DND-41 (cell line): ENCODE results near the gene SLC8A3.
A peak's percentile ranks its signal among the peaks of the same experiment; 100 is the strongest.

Experiments
- ATAC-seq: fragments of 200-7000 bp; cut with Tn5 transposase; 3 replicates; pipeline ENCODE4 v1.9.1; 2021; ENCODE audit warnings: low read depth; ENCODE audit not compliant: insufficient read depth
- DNase-seq: peaks from one replicate; pipeline ENCODE4 v3.0.0-alpha.2; 2020
- H2AFZ ChIP-seq: 2 replicates; pipeline ENCODE4 v1.6.0; 2012; ENCODE audit warnings: low read depth, low read length
- H3K27ac ChIP-seq: 2 replicates; pipeline ENCODE4 v1.5.1; 2012; ENCODE audit warnings: low read length, inconsistent platforms
- H3K27me3 ChIP-seq: fragments of 200-600 bp; sonication (generic); 2 replicates; pipeline ENCODE4 v1.6.0; 2012; ENCODE audit warnings: low read length, mild to moderate bottlenecking, inconsistent platforms; ENCODE audit not compliant: insufficient read depth, poor library complexity
- H3K36me3 ChIP-seq: 2 replicates; pipeline ENCODE4 v1.5.1; 2012; ENCODE audit warnings: low read length, inconsistent platforms; ENCODE audit not compliant: insufficient read depth
- H3K4me1 ChIP-seq: 2 replicates; pipeline ENCODE4 v1.5.1; 2012; ENCODE audit warnings: mild to moderate bottlenecking, low read length; ENCODE audit not compliant: insufficient read depth
- H3K4me2 ChIP-seq: 2 replicates; pipeline ENCODE4 v1.6.0; 2012; ENCODE audit warnings: mild to moderate bottlenecking, moderate library complexity, low read length, inconsistent platforms; ENCODE audit not compliant: insufficient read depth
- H3K4me3 ChIP-seq, 2 experiments: fragments of 200-600 bp in 1 of 2; shearing (Covaris generic) in 1 of 2; 2 replicates each; pipeline ENCODE4 v1.5.1; 2012 to 2016; ENCODE audit warnings: inconsistent platforms in 2 of 2, low read length in 2 of 2, mild to moderate bottlenecking in 2 of 2, low read depth in 1 of 2, moderate library complexity in 1 of 2
- H3K79me2 ChIP-seq: 2 replicates; pipeline ENCODE4 v1.6.0; 2012; ENCODE audit warnings: low read length, inconsistent platforms; ENCODE audit not compliant: insufficient read depth
- H3K9ac ChIP-seq: 2 replicates; pipeline ENCODE4 v1.6.0; 2012; ENCODE audit warnings: low read depth, mild to moderate bottlenecking, inconsistent platforms, low read length, moderate library complexity
- H3K9me3 ChIP-seq: 2 replicates; pipeline ENCODE4 v1.5.1; 2012; ENCODE audit warnings: low read length, moderate library complexity, mild to moderate bottlenecking, inconsistent platforms; ENCODE audit not compliant: insufficient read depth, severe bottlenecking
- H4K20me1 ChIP-seq: 2 replicates; pipeline ENCODE4 v1.6.0; 2012; ENCODE audit warnings: low read length; ENCODE audit not compliant: insufficient read depth
- CTCF ChIP-seq: IDR thresholded peaks from 2 replicates; pipeline ENCODE4 v1.5.1; 2012; ENCODE audit warnings: borderline replicate concordance, low read length, moderate library complexity, mild to moderate bottlenecking; ENCODE audit not compliant: poor library complexity, severe bottlenecking; ENCODE audit errors: extremely low read depth
- EZH2 ChIP-seq: IDR thresholded peaks from 3 replicates; pipeline ENCODE4 v1.6.1; 2012; ENCODE audit warnings: borderline replicate concordance, low read depth, mild to moderate bottlenecking, moderate library complexity, low read length, inconsistent platforms; ENCODE audit not compliant: severe bottlenecking

Gene SLC8A3

DNA sequence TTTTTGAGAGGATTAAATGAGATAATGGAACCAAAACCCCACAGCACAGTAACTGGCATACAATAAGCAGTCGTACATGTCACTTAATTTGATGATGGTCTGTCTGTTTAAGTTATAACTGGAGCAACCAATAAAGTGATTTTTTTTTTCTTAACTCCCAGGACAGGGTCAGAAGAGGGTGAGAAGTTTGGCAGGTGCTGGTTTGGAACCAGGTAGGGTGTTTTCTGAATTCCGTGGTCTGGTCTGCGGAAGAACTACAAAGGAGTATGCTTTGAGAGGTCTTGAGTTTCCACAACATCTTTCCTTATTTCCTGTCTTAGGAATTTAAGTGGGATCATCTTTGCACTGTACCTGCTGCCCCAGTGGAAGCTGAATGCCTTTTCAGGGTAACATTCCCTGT is 111.7 kb downstream of the SLC8A3 start:
- no peak overlapping the region for H2AFZ ChIP-seq

GRCh38 chr14:70073924-70074566 is 114.7 kb downstream of the SLC8A3 start:
- no peaks in the 10 kb centered on the region for H3K36me3 ChIP-seq
- H3K9me3 ChIP-seq: no peaks in the 10 kb centered on the region
- H3K4me1 ChIP-seq: no peaks in the 10 kb centered on the region
- TF ChIP-seq CTCF (peak; percentile 91), EZH2 (no peak)
- no peak overlapping the region for H3K9ac ChIP-seq
- peaks cover 4% of the 10 kb centered on the region; the same call in 1 of the 2 replicates for H4K20me1 ChIP-seq
- no peak overlapping the region for H3K27ac ChIP-seq
- H3K79me2 ChIP-seq: no peaks in the 10 kb centered on the region
- H3K4me3 ChIP-seq: no peak overlapping the region
- H3K4me2 ChIP-seq: no peak overlapping the region
- ATAC-seq: peak; percentile 93
- H2AFZ ChIP-seq: no peak overlapping the region
- peaks cover 28% of the 10 kb centered on the region for H3K27me3 ChIP-seq
- peak; percentile 67 for DNase-seq

More for the DNA sequence above, 111.7 kb downstream of the SLC8A3 start:
- H3K4me2 ChIP-seq: no peak overlapping the region
- ATAC-seq (no peak), DNase-seq (no peak)
- no peak for TF ChIP-seq EZH2
- TF ChIP-seq CTCF: no peak
- peaks cover 10% of the 10 kb centered on the region for H3K27me3 ChIP-seq
- no peak overlapping the region for H3K27ac ChIP-seq
- H3K4me1 ChIP-seq: no peaks in the 10 kb centered on the region
- H3K9me3 ChIP-seq: no peaks in the 10 kb centered on the region
- no peak overlapping the region for H3K9ac ChIP-seq
- no peak overlapping the region for H3K4me3 ChIP-seq
- no peaks in the 10 kb centered on the region for H3K36me3 ChIP-seq
- H4K20me1 ChIP-seq: no peaks in the 10 kb centered on the region
- no peaks in the 10 kb centered on the region for H3K79me2 ChIP-seq

GRCh38 chr14:70069186-70069585 is 119.6 kb downstream of the SLC8A3 start:
- H4K20me1 ChIP-seq: peaks cover 8% of the 10 kb centered on the region; the same call in 1 of the 2 replicates
- peaks cover 20% of the 10 kb centered on the region for H3K27me3 ChIP-seq
- no peaks in the 10 kb centered on the region for H3K4me1 ChIP-seq
- no peaks in the 10 kb centered on the region for H3K36me3 ChIP-seq
- no peaks in the 10 kb centered on the region for H3K79me2 ChIP-seq
- H3K4me3 ChIP-seq: no peak overlapping the region
- H3K9me3 ChIP-seq: no peaks in the 10 kb centered on the region
- DNase-seq: no peak
- TF ChIP-seq EZH2: no peak
- no peak for TF ChIP-seq CTCF
- H3K27ac ChIP-seq: no peak overlapping the region
- ATAC-seq: no peak
- no peak overlapping the region for H3K4me2 ChIP-seq
- no peak overlapping the region for H3K9ac ChIP-seq
- no peak overlapping the region for H2AFZ ChIP-seq
